Loucy (cell line): ENCODE measurements around the gene COL5A1.

ENCODE experiments used
- H2AFZ ChIP-seq: fragments of 200-600 bp; sonication (generic); 2 replicates; pipeline ENCODE4 v1.6.0; 2016; ENCODE audit warnings: antibody characterized with exemption, mild to moderate bottlenecking, low read length, moderate library complexity
- H3F3A ChIP-seq: fragments of 200-600 bp; 2 replicates; pipeline ENCODE4 v1.6.0; 2016; ENCODE audit warnings: antibody characterized with exemption, low read depth, mild to moderate bottlenecking
- H3K27me3 ChIP-seq: fragments of 200-600 bp; sonication (generic); 2 replicates; pipeline ENCODE4 v1.6.1; 2014; ENCODE audit warnings: low read length, mild to moderate bottlenecking; ENCODE audit not compliant: insufficient read depth, poor library complexity, severe bottlenecking
- H3K36me3 ChIP-seq: fragments of 200-600 bp; sonication (generic); 2 replicates; pipeline ENCODE4 v1.6.1; 2016; ENCODE audit warnings: low read length; ENCODE audit not compliant: insufficient read depth
- H3K4me1 ChIP-seq: fragments of 200-600 bp; sonication (generic); 2 replicates; pipeline ENCODE4 v1.5.1; 2014; ENCODE audit warnings: low read length, mild to moderate bottlenecking; ENCODE audit not compliant: insufficient read depth, poor library complexity, severe bottlenecking
- H3K4me2 ChIP-seq: fragments of 200-600 bp; sonication (generic); 2 replicates; pipeline ENCODE4 v1.6.0; 2014; ENCODE audit warnings: antibody characterized with exemption, low read length, low read depth, mild to moderate bottlenecking; ENCODE audit not compliant: poor library complexity, severe bottlenecking
- H3K4me3 ChIP-seq: fragments of 200-600 bp; sonication (generic); 2 replicates; pipeline ENCODE4 v1.5.1; 2014; ENCODE audit warnings: low read length, mild to moderate bottlenecking, mixed read lengths; ENCODE audit not compliant: poor library complexity, severe bottlenecking
- H3K79me2 ChIP-seq: fragments of 200-600 bp; sonication (generic); 2 replicates; pipeline ENCODE4 v1.6.1; 2014; ENCODE audit warnings: low read length; ENCODE audit not compliant: insufficient read depth
- H3K9ac ChIP-seq: fragments of 200-600 bp; sonication (generic); 2 replicates; pipeline ENCODE4 v1.6.0; 2014; ENCODE audit warnings: mild to moderate bottlenecking, low read depth, low read length, moderate library complexity; ENCODE audit not compliant: poor library complexity, severe bottlenecking
- H3K9me2 ChIP-seq: fragments of 200-600 bp; sonication (generic); replicated peaks from 2 replicates; pipeline ENCODE4 v1.6.1; 2016; ENCODE audit warnings: low read depth, low read length, mixed read lengths
- H3K9me3 ChIP-seq: fragments of 200-600 bp; sonication (generic); 2 replicates; pipeline ENCODE4 v1.6.1; 2014; ENCODE audit warnings: mild to moderate bottlenecking, antibody characterized with exemption, low read length, low read depth; ENCODE audit not compliant: insufficient read depth
- H4K20me1 ChIP-seq: fragments of 200-600 bp; sonication (generic); 2 replicates; pipeline ENCODE4 v1.6.0; 2014; ENCODE audit warnings: antibody characterized with exemption, low read length, mild to moderate bottlenecking; ENCODE audit not compliant: insufficient read depth, poor library complexity, severe bottlenecking
- CTCF ChIP-seq: fragments of 200-600 bp; sonication (generic); conservative IDR thresholded peaks from 2 replicates; pipeline ENCODE4 v1.5.1; 2014; ENCODE audit warnings: mild to moderate bottlenecking, antibody characterized with exemption, low read length
- EZH2phosphoT487 ChIP-seq: fragments of 200-600 bp; IDR thresholded peaks from 2 replicates; pipeline ENCODE4 v1.6.1; 2018; ENCODE audit warnings: antibody characterized with exemption, mild to moderate bottlenecking, moderate library complexity, borderline replicate concordance

Gene COL5A1

GRCh38 chr9:134826336-134827285 lies 185.0 kb downstream of the COL5A1 start:
- Histone ChIP-seq H3K9me2 (no peaks in the 10 kb centered on the region), H3K9ac (no peak overlapping the region), H3F3A (no peaks in the 10 kb centered on the region), H3K36me3 (peaks cover 5% of the 10 kb centered on the region; the same call in 1 of the 2 replicates), H3K4me2 (no peak overlapping the region), H3K4me1 (no peaks in the 10 kb centered on the region), H3K79me2 (no peaks in the 10 kb centered on the region), H2AFZ (no peak overlapping the region), H3K9me3 (no peaks in the 10 kb centered on the region), H3K27me3 (no peaks in the 10 kb centered on the region), H3K4me3 (no peak overlapping the region), H4K20me1 (no peaks in the 10 kb centered on the region)
- no peak for TF ChIP-seq EZH2phosphoT487
- no peak for TF ChIP-seq CTCF

- Histone ChIP-seq H3F3A (no peaks in the 10 kb centered on the region), H3K4me3 (no peak overlapping the region), H3K4me1 (no peaks in the 10 kb centered on the region), H3K36me3 (peaks cover 5% of the 10 kb centered on the region; the same call in 1 of the 2 replicates), H4K20me1 (no peaks in the 10 kb centered on the region), H3K27me3 (no peaks in the 10 kb centered on the region), H3K9ac (no peak overlapping the region), H3K79me2 (no peaks in the 10 kb centered on the region), H2AFZ (no peak overlapping the region), H3K9me3 (no peaks in the 10 kb centered on the region), H3K9me2 (no peaks in the 10 kb centered on the region), H3K4me2 (no peak overlapping the region)
- TF ChIP-seq EZH2phosphoT487 (no peak), CTCF (no peak)
Measured at GRCh38 chr9:134827559-134827958, 186.0 kb downstream of the COL5A1 start.

- no peaks in the 10 kb centered on the region for H3K27me3 ChIP-seq
- no peaks in the 10 kb centered on the region for H3F3A ChIP-seq
- H3K4me2 ChIP-seq, result no peak overlapping the region
- no peak overlapping the region for H3K9ac ChIP-seq
- no peaks in the 10 kb centered on the region for H3K9me3 ChIP-seq
- H3K9me2 ChIP-seq, result no peaks in the 10 kb centered on the region
- H4K20me1 ChIP-seq, result no peaks in the 10 kb centered on the region
- no peaks in the 10 kb centered on the region for H3K79me2 ChIP-seq
- no peak overlapping the region for H3K4me3 ChIP-seq
- H3K36me3 ChIP-seq, result peaks cover 5% of the 10 kb centered on the region; the same call in 1 of the 2 replicates
- TF ChIP-seq CTCF (no peak), EZH2phosphoT487 (no peak)
- no peak overlapping the region for H2AFZ ChIP-seq
- no peaks in the 10 kb centered on the region for H3K4me1 ChIP-seq
Measured at GRCh38 chr9:134827993-134828392, 186.4 kb downstream of the COL5A1 start.
